ENCODE measurements around the gene TMEM258. TPM values are rescaled to one million over a fixed set of nuclear protein-coding genes. Genes with fewer than 3 reads are reported as not detected.

Gene TMEM258
- total and polyA plus RNA-seq, 10 donors, result 52.4 to 185 (median 80.0) TPM

DNA sequence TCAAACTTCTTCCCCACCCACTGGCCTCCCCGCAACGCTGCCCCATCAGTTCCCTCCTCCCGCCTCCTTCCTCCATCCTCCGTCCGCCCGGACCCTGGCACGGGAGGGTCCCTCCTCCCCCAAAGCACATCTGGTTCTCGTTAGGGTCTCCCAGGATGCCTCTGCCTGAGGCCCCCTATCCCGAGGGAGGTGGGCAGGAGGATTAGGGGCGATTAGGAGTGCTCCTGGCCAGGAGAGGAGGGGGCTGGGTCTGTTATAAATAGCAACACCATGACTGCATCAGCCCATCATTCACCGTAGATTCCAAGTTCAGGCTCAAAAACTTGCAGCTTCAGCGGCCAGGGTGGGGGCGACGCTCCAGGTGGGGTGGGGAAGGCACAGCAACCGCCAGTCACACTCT, 29.6 kb downstream of the TMEM258 start:
- 38 to 45% (median 44%) methylated on average over 15 of the region's 15 CpGs for WGBS, 5 donors
- TF ChIP-seq, protein P1, sequence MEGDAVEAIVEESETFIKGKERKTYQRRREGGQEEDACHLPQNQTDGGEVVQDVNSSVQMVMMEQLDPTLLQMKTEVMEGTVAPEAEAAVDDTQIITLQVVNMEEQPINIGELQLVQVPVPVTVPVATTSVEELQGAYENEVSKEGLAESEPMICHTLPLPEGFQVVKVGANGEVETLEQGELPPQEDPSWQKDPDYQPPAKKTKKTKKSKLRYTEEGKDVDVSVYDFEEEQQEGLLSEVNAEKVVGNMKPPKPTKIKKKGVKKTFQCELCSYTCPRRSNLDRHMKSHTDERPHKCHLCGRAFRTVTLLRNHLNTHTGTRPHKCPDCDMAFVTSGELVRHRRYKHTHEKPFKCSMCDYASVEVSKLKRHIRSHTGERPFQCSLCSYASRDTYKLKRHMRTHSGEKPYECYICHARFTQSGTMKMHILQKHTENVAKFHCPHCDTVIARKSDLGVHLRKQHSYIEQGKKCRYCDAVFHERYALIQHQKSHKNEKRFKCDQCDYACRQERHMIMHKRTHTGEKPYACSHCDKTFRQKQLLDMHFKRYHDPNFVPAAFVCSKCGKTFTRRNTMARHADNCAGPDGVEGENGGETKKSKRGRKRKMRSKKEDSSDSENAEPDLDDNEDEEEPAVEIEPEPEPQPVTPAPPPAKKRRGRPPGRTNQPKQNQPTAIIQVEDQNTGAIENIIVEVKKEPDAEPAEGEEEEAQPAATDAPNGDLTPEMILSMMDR (IDR thresholded peaks at IDR 0.05 in 8 of 11, conservative IDR thresholded peaks at IDR 0.05 in 3 of 11), result no peak
- no peak for TF ChIP-seq POLR2AphosphoS5 (IDR thresholded peaks at IDR 0.05)
- TF ChIP-seq POLR2A (IDR thresholded peaks at IDR 0.05), result no peak

DNA sequence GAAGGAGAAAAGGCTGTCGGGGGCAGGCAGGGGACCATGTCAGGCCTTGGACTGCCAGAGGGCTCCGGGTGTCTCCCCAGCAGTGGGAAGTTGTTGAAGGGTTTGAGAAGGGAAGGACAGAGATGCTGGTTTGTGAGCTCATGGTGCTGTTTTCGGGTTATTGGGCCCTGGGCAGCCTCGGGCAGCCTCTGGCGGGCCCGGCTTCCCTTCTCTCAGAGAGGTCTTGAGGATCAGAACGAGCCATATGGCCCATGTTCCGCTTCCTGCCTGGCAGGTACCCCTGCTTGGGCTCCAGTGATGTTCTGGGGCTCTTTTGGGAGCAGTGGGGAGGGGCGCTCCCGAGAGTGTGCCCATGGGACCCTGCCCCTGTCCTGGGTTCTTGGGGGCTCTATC, 30.2 kb downstream of the TMEM258 start:
- H3K4me1 ChIP-seq, result no peaks in the 10 kb centered on the region
- H3K27me3 ChIP-seq (replicated peaks in 1 of 7), result peaks cover 0 to 43% (median 0%) of the 10 kb centered on the region in 7 donors
- H3K9me3 ChIP-seq, result no peaks in the 10 kb centered on the region
- no peaks in the 10 kb centered on the region for H3K36me3 ChIP-seq
- no peak overlapping the region for H3K4me3 ChIP-seq
- intact Hi-C loops (cut with DNase I; ENCODE audit: low total_unique reads), result no loop called here
- no peak for DNase-seq
- 57 to 76% (median 71%) methylated on average over 8 to 10 of the region's 10 CpGs for WGBS, 5 donors
- no peak overlapping the region for H3K27ac ChIP-seq
- TF ChIP-seq, protein P1 (IDR thresholded peaks at IDR 0.05 in 8 of 11, conservative IDR thresholded peaks at IDR 0.05 in 3 of 11), result no peak
- TF ChIP-seq POLR2AphosphoS5 (IDR thresholded peaks at IDR 0.05) (no peak), POLR2A (IDR thresholded peaks at IDR 0.05) (no peak)

More for the DNA sequence above, 29.6 kb downstream of the TMEM258 start:
- Histone ChIP-seq H3K9me3 (no peaks in the 10 kb centered on the region), H3K4me1 (no peaks in the 10 kb centered on the region), H3K27me3 (replicated peaks in 1 of 7) (peaks cover 0 to 43% (median 0%) of the 10 kb centered on the region in 7 donors), H3K27ac (no peak overlapping the region), H3K36me3 (no peaks in the 10 kb centered on the region), H3K4me3 (no peak overlapping the region)
- DNase-seq, result no peak
- intact Hi-C loops (cut with DNase I; ENCODE audit: low total_unique reads), result no loop called here

DNA sequence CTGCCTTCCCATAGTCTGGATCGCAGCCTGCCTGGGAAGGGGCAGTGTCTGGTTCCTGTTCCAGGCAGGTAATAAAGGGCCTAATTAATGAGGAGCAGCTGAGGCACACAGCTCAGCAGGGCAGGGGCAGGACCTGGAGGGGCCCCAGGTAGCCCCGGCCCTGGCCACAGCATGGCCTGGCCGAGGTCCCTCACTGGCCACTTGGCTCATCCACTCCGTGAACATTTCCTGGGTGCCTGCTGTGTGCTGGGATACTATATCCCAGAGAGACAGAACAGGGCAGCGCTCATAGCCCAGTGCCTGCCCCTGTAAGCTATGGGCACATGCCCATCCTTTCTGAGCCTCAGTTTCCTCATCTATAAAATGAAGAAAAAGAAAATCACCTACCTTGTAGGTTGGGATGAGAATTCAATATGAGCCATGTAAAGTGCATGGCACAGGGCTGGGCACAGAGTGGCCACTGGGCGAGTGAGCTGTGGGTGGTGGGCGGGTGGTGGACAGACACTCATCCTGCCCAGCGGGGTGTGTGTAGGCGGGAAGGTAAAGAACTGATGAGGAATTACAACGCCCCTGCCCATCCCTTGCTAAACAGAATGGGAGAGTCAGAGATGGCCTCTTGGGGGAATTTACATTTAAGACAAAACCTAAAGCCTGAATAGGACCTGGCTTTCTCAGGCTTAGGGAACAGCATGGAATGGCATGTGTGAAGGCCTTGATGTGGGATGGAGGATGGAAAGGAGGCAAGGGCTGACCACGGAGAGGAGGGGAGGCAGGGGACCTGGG, 30.8 kb downstream of the TMEM258 start:
- WGBS, 5 donors, result 74 to 88% (median 79%) methylated on average over 11 of the region's 11 CpGs
- intact Hi-C loops (cut with DNase I; ENCODE audit: low total_unique reads), result no loop called here

DNA sequence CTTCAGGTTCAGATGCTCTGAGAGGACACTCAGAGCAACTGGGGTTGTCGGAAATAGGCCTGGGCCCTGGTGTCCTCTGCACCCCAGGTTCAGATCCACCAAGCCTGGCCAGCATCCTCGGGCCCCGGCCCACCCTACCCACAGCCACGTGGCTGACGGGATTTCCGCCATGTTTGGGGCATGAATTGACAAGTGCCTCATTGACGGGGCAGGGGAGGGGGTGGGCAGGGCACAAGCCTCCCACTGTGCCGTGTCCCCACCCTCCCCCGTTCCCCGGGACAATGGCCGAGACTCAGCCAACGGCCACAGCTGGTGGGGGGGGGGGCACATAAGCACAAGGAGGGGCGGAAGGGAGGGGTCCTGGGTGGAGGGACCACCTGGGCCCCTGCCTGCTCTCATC, 31.5 kb downstream of the TMEM258 start:
- H3K36me3 ChIP-seq, result no peaks in the 10 kb centered on the region
- intact Hi-C loops (cut with DNase I; ENCODE audit: low total_unique reads), result no loop called here
- no peak for DNase-seq
- no peaks in the 10 kb centered on the region for H3K9me3 ChIP-seq
- 78 to 83% (median 82%) methylated on average over 10 to 13 of the region's 13 CpGs for WGBS, 5 donors
- TF ChIP-seq, protein P1 (IDR thresholded peaks at IDR 0.05 in 8 of 11, conservative IDR thresholded peaks at IDR 0.05 in 3 of 11), result no peak
- no peak for TF ChIP-seq POLR2AphosphoS5 (IDR thresholded peaks at IDR 0.05)
- peaks cover 0 to 43% (median 0%) of the 10 kb centered on the region in 7 donors for H3K27me3 ChIP-seq (replicated peaks in 1 of 7)
- no peak overlapping the region for H3K27ac ChIP-seq
- H3K4me3 ChIP-seq, result no peak overlapping the region
- H3K4me1 ChIP-seq, result peaks cover 0 to 9% (median 4%) of the 10 kb centered on the region in 6 donors

More for the DNA sequence above, 30.8 kb downstream of the TMEM258 start:
- no peak overlapping the region for H3K4me3 ChIP-seq
- H3K36me3 ChIP-seq, result no peaks in the 10 kb centered on the region
- no peak for DNase-seq
- H3K9me3 ChIP-seq, result no peaks in the 10 kb centered on the region
- H3K27me3 ChIP-seq (replicated peaks in 1 of 7), result peaks cover 0 to 43% (median 0%) of the 10 kb centered on the region in 7 donors
- peaks cover 0 to 4% (median 1%) of the 10 kb centered on the region in 6 donors for H3K4me1 ChIP-seq
- TF ChIP-seq POLR2A (IDR thresholded peaks at IDR 0.05), result no peak
- no peak for TF ChIP-seq POLR2AphosphoS5 (IDR thresholded peaks at IDR 0.05)
- TF ChIP-seq, protein P1 (IDR thresholded peaks at IDR 0.05 in 8 of 11, conservative IDR thresholded peaks at IDR 0.05 in 3 of 11), result no peak
- H3K27ac ChIP-seq, result no peak overlapping the region
